ENCODE results near the gene PDE8A.

DNA sequence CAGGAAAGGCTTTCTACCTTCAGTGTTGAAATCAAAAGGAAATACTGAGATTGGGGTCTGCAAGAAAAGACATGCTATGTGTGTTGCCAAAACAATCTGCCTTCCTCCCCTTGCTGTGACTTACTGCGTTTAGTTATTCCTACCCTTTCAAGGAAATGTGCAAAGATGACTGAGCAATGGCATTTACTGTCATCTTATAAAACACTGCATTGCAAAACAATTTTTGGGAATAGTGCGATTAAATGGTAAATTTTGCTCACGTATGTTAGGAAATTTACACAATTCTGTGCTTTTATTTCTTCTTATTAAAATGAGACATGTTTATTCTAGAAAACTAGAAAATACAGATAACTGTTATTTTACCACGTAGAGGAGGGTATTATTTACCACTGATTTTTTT is 45.8 kb downstream of the PDE8A start:
- TF ChIP-seq, protein P1, sequence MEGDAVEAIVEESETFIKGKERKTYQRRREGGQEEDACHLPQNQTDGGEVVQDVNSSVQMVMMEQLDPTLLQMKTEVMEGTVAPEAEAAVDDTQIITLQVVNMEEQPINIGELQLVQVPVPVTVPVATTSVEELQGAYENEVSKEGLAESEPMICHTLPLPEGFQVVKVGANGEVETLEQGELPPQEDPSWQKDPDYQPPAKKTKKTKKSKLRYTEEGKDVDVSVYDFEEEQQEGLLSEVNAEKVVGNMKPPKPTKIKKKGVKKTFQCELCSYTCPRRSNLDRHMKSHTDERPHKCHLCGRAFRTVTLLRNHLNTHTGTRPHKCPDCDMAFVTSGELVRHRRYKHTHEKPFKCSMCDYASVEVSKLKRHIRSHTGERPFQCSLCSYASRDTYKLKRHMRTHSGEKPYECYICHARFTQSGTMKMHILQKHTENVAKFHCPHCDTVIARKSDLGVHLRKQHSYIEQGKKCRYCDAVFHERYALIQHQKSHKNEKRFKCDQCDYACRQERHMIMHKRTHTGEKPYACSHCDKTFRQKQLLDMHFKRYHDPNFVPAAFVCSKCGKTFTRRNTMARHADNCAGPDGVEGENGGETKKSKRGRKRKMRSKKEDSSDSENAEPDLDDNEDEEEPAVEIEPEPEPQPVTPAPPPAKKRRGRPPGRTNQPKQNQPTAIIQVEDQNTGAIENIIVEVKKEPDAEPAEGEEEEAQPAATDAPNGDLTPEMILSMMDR (conservative IDR thresholded peaks at IDR 0.05 in 1 of 2, IDR thresholded peaks at IDR 0.05 in 1 of 2; ENCODE audit: low read depth in 1 of 2, low read length in 2 of 2) = no peak
- no peak for TF ChIP-seq EZH2 (IDR thresholded peaks at IDR 0.05; ENCODE audit: low read length, missing control alignments)
